Loucy (cell line): ENCODE results near the gene FBRSL1.

Source experiments
- EZH2phosphoT487 ChIP-seq: fragments of 200-600 bp; IDR thresholded peaks from 2 replicates; pipeline ENCODE4 v1.6.1; 2018; ENCODE audit warnings: antibody characterized with exemption, mild to moderate bottlenecking, moderate library complexity, borderline replicate concordance
- TF ChIP-seq, protein P1 (sequence below): fragments of 200-600 bp; sonication (generic); conservative IDR thresholded peaks from 2 replicates; pipeline ENCODE4 v1.5.1; 2014; ENCODE audit warnings: mild to moderate bottlenecking, antibody characterized with exemption, low read length

GRCh38 chr12:132451836-132452195 is 38.1 kb upstream of the FBRSL1 start:
- TF ChIP-seq, protein P1, sequence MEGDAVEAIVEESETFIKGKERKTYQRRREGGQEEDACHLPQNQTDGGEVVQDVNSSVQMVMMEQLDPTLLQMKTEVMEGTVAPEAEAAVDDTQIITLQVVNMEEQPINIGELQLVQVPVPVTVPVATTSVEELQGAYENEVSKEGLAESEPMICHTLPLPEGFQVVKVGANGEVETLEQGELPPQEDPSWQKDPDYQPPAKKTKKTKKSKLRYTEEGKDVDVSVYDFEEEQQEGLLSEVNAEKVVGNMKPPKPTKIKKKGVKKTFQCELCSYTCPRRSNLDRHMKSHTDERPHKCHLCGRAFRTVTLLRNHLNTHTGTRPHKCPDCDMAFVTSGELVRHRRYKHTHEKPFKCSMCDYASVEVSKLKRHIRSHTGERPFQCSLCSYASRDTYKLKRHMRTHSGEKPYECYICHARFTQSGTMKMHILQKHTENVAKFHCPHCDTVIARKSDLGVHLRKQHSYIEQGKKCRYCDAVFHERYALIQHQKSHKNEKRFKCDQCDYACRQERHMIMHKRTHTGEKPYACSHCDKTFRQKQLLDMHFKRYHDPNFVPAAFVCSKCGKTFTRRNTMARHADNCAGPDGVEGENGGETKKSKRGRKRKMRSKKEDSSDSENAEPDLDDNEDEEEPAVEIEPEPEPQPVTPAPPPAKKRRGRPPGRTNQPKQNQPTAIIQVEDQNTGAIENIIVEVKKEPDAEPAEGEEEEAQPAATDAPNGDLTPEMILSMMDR, result no peak
- no peak for TF ChIP-seq EZH2phosphoT487
